ENCODE results near the gene FCRL4. TPM values are rescaled to one million over a fixed set of nuclear protein-coding genes. Genes with fewer than 3 reads are reported as not detected.
"Not testable (repeated sequence)": the region's sequence is repeated elsewhere in the genome, so short reads cannot be mapped to it uniquely, and the experiment has no call there.

Gene FCRL4
- total RNA-seq, 1 donor from 2014 or later: not detected

GRCh38 chr1:157551694-157552693 lies 45.9 kb downstream of the FCRL4 start, which contains the start of gene FCRL5:
Gene FCRL5 (minus strand): TSS chr1:157552515. CDS start chr1:157552362, 153 bp downstream.
- ATAC-seq (no peak), DNase-seq (ENCODE audit: low spot score) (no peak)

GRCh38 chr1:157548081-157548480 lies 49.8 kb downstream of the FCRL4 start:
- not testable (repeated sequence) for ATAC-seq; DNase-seq (ENCODE audit: low spot score)

GRCh38 chr1:157542676-157543075 lies 55.2 kb downstream of the FCRL4 start:
- DNase-seq (ENCODE audit: low spot score): no peak
- no peak for ATAC-seq

- DNase-seq (ENCODE audit: low spot score) (no peak), ATAC-seq (no peak)
Observed at GRCh38 chr1:157540852-157541251, 57.0 kb downstream of the FCRL4 start.

- DNase-seq (ENCODE audit: low spot score): no peak
- ATAC-seq: no peak
Observed at GRCh38 chr1:157540160-157540748, 57.6 kb downstream of the FCRL4 start.

- no peak for ATAC-seq
- DNase-seq (ENCODE audit: low spot score): no peak
Observed at GRCh38 chr1:157539568-157539967, 58.3 kb downstream of the FCRL4 start.

GRCh38 chr1:157532569-157532968 lies 65.3 kb downstream of the FCRL4 start:
- no peak for DNase-seq (ENCODE audit: low spot score)
- no peak for ATAC-seq

- DNase-seq (ENCODE audit: low spot score) (no peak), ATAC-seq (no peak)
Observed at GRCh38 chr1:157523774-157524493, 74.0 kb downstream of the FCRL4 start.

Other genes starting within 250 kb of the FCRL4 start
- 0.05 TPM for gene FCRL5, start 45.6 kb downstream of the FCRL4 start, total RNA-seq
- not detected for gene FCRL3, start 102.7 kb upstream of the FCRL4 start, total RNA-seq
- not detected for gene FCRL2, start 179.0 kb upstream of the FCRL4 start, total RNA-seq
- gene FCRL1, start 222.0 kb upstream of the FCRL4 start, total RNA-seq: not detected
- 11.9 TPM for gene CD5L, start 243.7 kb upstream of the FCRL4 start, total RNA-seq

All from left lobe of liver (tissue), 2 donors.